OCI-LY3 (cell line): ENCODE measurements around the gene FAM83E.

ENCODE experiments used
- H2AFZ ChIP-seq: fragments of 200-600, 300-600 bp; shearing (Covaris generic); 2 replicates; pipeline ENCODE4 v1.6.0; 2014; ENCODE audit warnings: antibody characterized with exemption, low read depth, low read length
- H3K27ac ChIP-seq: fragments of 200-600, 300-600 bp; sonication (generic); 2 replicates; pipeline ENCODE4 v1.5.1; 2014; ENCODE audit warnings: mild to moderate bottlenecking, low read length, moderate library complexity, mixed read lengths
- H3K27me3 ChIP-seq: fragments of 200-600, 300-600 bp; sonication (generic); 2 replicates; pipeline ENCODE4 v1.6.1; 2014; ENCODE audit warnings: low read depth, low read length, mixed read lengths
- H3K36me3 ChIP-seq: fragments of 200-600, 300-600 bp; sonication (generic); replicated peaks from 2 replicates; pipeline ENCODE3; 2014; ENCODE audit warnings: low read depth, low read length, mixed read lengths
- H3K4me1 ChIP-seq: fragments of 300-600, 200-600 bp; sonication (generic); 2 replicates; pipeline ENCODE4 v1.6.1; 2014; ENCODE audit warnings: low read length, mixed read lengths
- H3K4me2 ChIP-seq: fragments of 200-600, 300-600 bp; sonication (generic); 2 replicates; pipeline ENCODE4 v1.6.1; 2014; ENCODE audit warnings: low read length, mixed read lengths
- H3K4me3 ChIP-seq: fragments of 300-600, 200-600 bp; sonication (generic); 2 replicates; pipeline ENCODE4 v1.5.1; 2014; ENCODE audit warnings: antibody characterized with exemption, mild to moderate bottlenecking, low read length, moderate library complexity
- H3K79me2 ChIP-seq: fragments of 300-600, 200-600 bp; shearing (Covaris generic); 2 replicates; pipeline ENCODE4 v1.6.1; 2014; ENCODE audit warnings: mild to moderate bottlenecking, low read length, mixed read lengths
- H3K9ac ChIP-seq: fragments of 300-600, 200-600 bp; shearing (Covaris generic); 2 replicates; pipeline ENCODE4 v1.6.0; 2014; ENCODE audit warnings: mild to moderate bottlenecking, low read length, moderate library complexity
- H3K9me3 ChIP-seq: fragments of 200-600, 300-600 bp; shearing (Covaris generic); 2 replicates; pipeline ENCODE4 v1.6.1; 2014; ENCODE audit warnings: low read length, mixed read lengths; ENCODE audit not compliant: insufficient read depth
- H4K20me1 ChIP-seq: fragments of 200-600, 300-600 bp; sonication (generic); 2 replicates; pipeline ENCODE4 v1.6.1; 2016; ENCODE audit warnings: low read length, mixed read lengths; ENCODE audit not compliant: insufficient read depth
- EZH2phosphoT487 ChIP-seq: fragments of 200-600 bp; shearing (Covaris generic); IDR thresholded peaks from 2 replicates; pipeline ENCODE4 v1.6.1; 2018; ENCODE audit warnings: antibody characterized with exemption, mixed run types, low read depth
- TF ChIP-seq, protein P1 (sequence below): fragments of 200-600, 300-600 bp; sonication (generic); IDR thresholded peaks from 2 replicates; pipeline ENCODE4 v1.5.1; 2014; ENCODE audit warnings: antibody characterized with exemption, low read length, low read depth

Gene FAM83E

GRCh38 chr19:48568345-48568886 is 46.5 kb downstream of the FAM83E start:
- Histone ChIP-seq H3K4me3 (no peak overlapping the region), H3K27me3 (peaks cover 7% of the 10 kb centered on the region), H2AFZ (no peak overlapping the region), H3K9me3 (no peaks in the 10 kb centered on the region), H3K79me2 (no peaks in the 10 kb centered on the region), H4K20me1 (no peaks in the 10 kb centered on the region), H3K36me3 (no peaks in the 10 kb centered on the region), H3K9ac (no peak overlapping the region), H3K4me1 (no peaks in the 10 kb centered on the region), H3K4me2 (no peak overlapping the region), H3K27ac (no peak overlapping the region)
- no peak for TF ChIP-seq EZH2phosphoT487
- TF ChIP-seq, protein P1, sequence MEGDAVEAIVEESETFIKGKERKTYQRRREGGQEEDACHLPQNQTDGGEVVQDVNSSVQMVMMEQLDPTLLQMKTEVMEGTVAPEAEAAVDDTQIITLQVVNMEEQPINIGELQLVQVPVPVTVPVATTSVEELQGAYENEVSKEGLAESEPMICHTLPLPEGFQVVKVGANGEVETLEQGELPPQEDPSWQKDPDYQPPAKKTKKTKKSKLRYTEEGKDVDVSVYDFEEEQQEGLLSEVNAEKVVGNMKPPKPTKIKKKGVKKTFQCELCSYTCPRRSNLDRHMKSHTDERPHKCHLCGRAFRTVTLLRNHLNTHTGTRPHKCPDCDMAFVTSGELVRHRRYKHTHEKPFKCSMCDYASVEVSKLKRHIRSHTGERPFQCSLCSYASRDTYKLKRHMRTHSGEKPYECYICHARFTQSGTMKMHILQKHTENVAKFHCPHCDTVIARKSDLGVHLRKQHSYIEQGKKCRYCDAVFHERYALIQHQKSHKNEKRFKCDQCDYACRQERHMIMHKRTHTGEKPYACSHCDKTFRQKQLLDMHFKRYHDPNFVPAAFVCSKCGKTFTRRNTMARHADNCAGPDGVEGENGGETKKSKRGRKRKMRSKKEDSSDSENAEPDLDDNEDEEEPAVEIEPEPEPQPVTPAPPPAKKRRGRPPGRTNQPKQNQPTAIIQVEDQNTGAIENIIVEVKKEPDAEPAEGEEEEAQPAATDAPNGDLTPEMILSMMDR, result no peak

GRCh38 chr19:48565090-48565489 is 49.8 kb downstream of the FAM83E start:
- TF ChIP-seq EZH2phosphoT487, result no peak
- TF ChIP-seq, protein P1, result no peak
- no peak overlapping the region for H3K4me2 ChIP-seq

More at GRCh38 chr19:48565090-48565489, 49.8 kb downstream of the FAM83E start:
- Histone ChIP-seq H3K36me3 (no peaks in the 10 kb centered on the region), H3K27ac (no peak overlapping the region), H2AFZ (no peak overlapping the region), H3K4me1 (no peaks in the 10 kb centered on the region), H4K20me1 (no peaks in the 10 kb centered on the region), H3K9me3 (no peaks in the 10 kb centered on the region), H3K27me3 (peaks cover 7% of the 10 kb centered on the region), H3K9ac (no peak overlapping the region), H3K4me3 (no peak overlapping the region), H3K79me2 (no peaks in the 10 kb centered on the region)
